ENCODE measurements around the gene FOSL2. TPM values are rescaled to one million over a fixed set of nuclear protein-coding genes. Genes with fewer than 3 reads are reported as not detected.

Gene FOSL2
- total RNA-seq, 2 experiments from 2014 or later, result 0.35 to 1.0 TPM

GRCh38 chr2:28350196-28350595 lies 42.5 kb upstream of the FOSL2 start:
- no peaks in the 10 kb centered on the region for H3K9me2 ChIP-seq (ENCODE audit: insufficient read depth, low read length)
- TF ChIP-seq CTCF (conservative IDR thresholded peaks at IDR 0.05; ENCODE audit: low read length), result no peak
- no TSS peak for BruUV-seq (replicated peaks)
- H3K9me3 ChIP-seq (ENCODE audit: low read length), result no peaks in the 10 kb centered on the region
- DNase-seq (ENCODE audit: low spot score), result no peak
- no peaks in the 10 kb centered on the region for H3K79me2 ChIP-seq (ENCODE audit: insufficient read depth, low read depth, low read length)
- intact Hi-C loops (cut with micrococcal nuclease; ENCODE audit: unreplicated experiment), result no loop called here
- H3K4me2 ChIP-seq (ENCODE audit: low read length), result no peak overlapping the region
- H4K20me1 ChIP-seq (ENCODE audit: insufficient read depth, low read length), result no peaks in the 10 kb centered on the region
- no peak overlapping the region for H3K4me3 ChIP-seq (ENCODE audit: low read depth, low read length, poor library complexity, severe bottlenecking)
- H2AFZ ChIP-seq (ENCODE audit: low read length), result no peak overlapping the region
- no peaks in the 10 kb centered on the region for H3K4me1 ChIP-seq (ENCODE audit: insufficient read depth, low read length, poor library complexity, severe bottlenecking)
- CTCF ChIA-PET (ENCODE audit: unreplicated experiment), result no interaction called here
- POLR2A ChIA-PET, result no interaction called here
- no peaks in the 10 kb centered on the region for H3K36me3 ChIP-seq (ENCODE audit: insufficient read depth, low read length)
- no peak overlapping the region for H3K27ac ChIP-seq (ENCODE audit: low read depth, low read length, poor library complexity, severe bottlenecking)

- Histone ChIP-seq H3K79me2 (ENCODE audit: insufficient read depth, low read depth, low read length) (no peaks in the 10 kb centered on the region), H3K4me1 (ENCODE audit: insufficient read depth, low read length, poor library complexity, severe bottlenecking) (no peaks in the 10 kb centered on the region), H2AFZ (ENCODE audit: low read length) (no peak overlapping the region), H3K36me3 (ENCODE audit: insufficient read depth, low read length) (no peaks in the 10 kb centered on the region), H3K27ac (ENCODE audit: low read depth, low read length, poor library complexity, severe bottlenecking) (no peak overlapping the region), H4K20me1 (ENCODE audit: insufficient read depth, low read length) (no peaks in the 10 kb centered on the region), H3K4me3 (ENCODE audit: low read depth, low read length, poor library complexity, severe bottlenecking) (no peak overlapping the region), H3K4me2 (ENCODE audit: low read length) (no peak overlapping the region), H3K9me2 (ENCODE audit: insufficient read depth, low read length) (no peaks in the 10 kb centered on the region), H3K9me3 (ENCODE audit: low read length) (no peaks in the 10 kb centered on the region)
- ChIA-PET POLR2A (no interaction called here), CTCF (ENCODE audit: unreplicated experiment) (no interaction called here)
- TF ChIP-seq CTCF (conservative IDR thresholded peaks at IDR 0.05; ENCODE audit: low read length), result no peak
- no peak for TF ChIP-seq EZH2phosphoT487 (IDR thresholded peaks at IDR 0.05; ENCODE audit: borderline replicate concordance, low read depth, low read length)
- no TSS peak for BruUV-seq (replicated peaks)
- DNase-seq (ENCODE audit: low spot score), result no peak
- intact Hi-C loops (cut with micrococcal nuclease; ENCODE audit: unreplicated experiment), result no loop called here
These were observed 41.8 kb upstream of the FOSL2 start for GRCh38 chr2:28350791-28351285.

- CTCF ChIA-PET (ENCODE audit: unreplicated experiment), result no interaction called here
- Histone ChIP-seq H3K4me2 (ENCODE audit: low read length) (no peak overlapping the region), H3K9me3 (ENCODE audit: low read length) (no peaks in the 10 kb centered on the region), H3K4me1 (ENCODE audit: insufficient read depth, low read length, poor library complexity, severe bottlenecking) (no peaks in the 10 kb centered on the region), H3K27ac (ENCODE audit: low read depth, low read length, poor library complexity, severe bottlenecking) (no peak overlapping the region), H3K9me2 (ENCODE audit: insufficient read depth, low read length) (no peaks in the 10 kb centered on the region), H4K20me1 (ENCODE audit: insufficient read depth, low read length) (no peaks in the 10 kb centered on the region), H3K79me2 (ENCODE audit: insufficient read depth, low read depth, low read length) (no peaks in the 10 kb centered on the region), H3K36me3 (ENCODE audit: insufficient read depth, low read length) (no peaks in the 10 kb centered on the region), H2AFZ (ENCODE audit: low read length) (no peak overlapping the region), H3K4me3 (ENCODE audit: low read depth, low read length, poor library complexity, severe bottlenecking) (no peak overlapping the region)
- BruUV-seq (replicated peaks), result no TSS peak
- POLR2A ChIA-PET, result no interaction called here
- DNase-seq (ENCODE audit: low spot score), result no peak
- TF ChIP-seq EZH2phosphoT487 (IDR thresholded peaks at IDR 0.05; ENCODE audit: borderline replicate concordance, low read depth, low read length) (no peak), CTCF (conservative IDR thresholded peaks at IDR 0.05; ENCODE audit: low read length) (no peak)
- intact Hi-C loops (cut with micrococcal nuclease; ENCODE audit: unreplicated experiment), result no loop called here
These were observed 41.0 kb upstream of the FOSL2 start for GRCh38 chr2:28351621-28352020.
